ENCODE measurements around the gene EIF4B. TPM values are rescaled to one million over a fixed set of nuclear protein-coding genes. Genes with fewer than 3 reads are reported as not detected.

The EIF4B gene
- total and polyA plus RNA-seq, 2 of the 13 experiments (the other 11 are each of a cell fraction or from before 2014, with no cell fraction given): 416 to 548 TPM

- FAIRE-seq (no peak), DNase-seq (ENCODE audit: low spot score) (no peak), ATAC-seq (no peak)
- POLR2A ChIA-PET: interaction anchor here (1.4 to 4.6 kb wide), 3 partner anchors 11 to 33 kb away, joined by 4 to 47 read pairs (median 6); partner anchors contain the start of genes SOAT2 and SPRYD3
- peaks cover 20% of the 10 kb centered on the region for H3K4me1 ChIP-seq (ENCODE audit: insufficient read depth, low read length)
- BruUV-seq (replicated peaks): no TSS peak
- CTCF ChIA-PET (ENCODE audit: low intra/inter-chr PET ratio, low total read pairs): no interaction called here
- H3K79me2 ChIP-seq (ENCODE audit: insufficient read depth, low read length): no peaks in the 10 kb centered on the region
- in situ Hi-C loops (cut with HindIII; ENCODE audit: extremely low pct_ligation_motif_present, low pct_unique_long_range_greater_than_20kb): no loop called here
- intact Hi-C loops (cut with micrococcal nuclease; ENCODE audit: unreplicated experiment): no loop called here
- H2AFZ ChIP-seq (ENCODE audit: low read length): no peak overlapping the region
- WGBS (ENCODE audit: low lambda C conversion rate): 91% methylated on average over 13 of the region's 13 CpGs
- H3K4me2 ChIP-seq (ENCODE audit: low read depth, low read length): no peak overlapping the region
- no peak overlapping the region for H3K27ac ChIP-seq (ENCODE audit: extremely low read length, insufficient read depth, low read length)
- H3K36me3 ChIP-seq (replicated peaks in 1 of 2; ENCODE audit: control insufficient read depth in 1 of 2, insufficient read depth in 2 of 2, low read length in 2 of 2): peaks cover 0 to 10% of the 10 kb centered on the region in 2 experiments; a peak in 2 of 5 replicates
- H4K20me1 ChIP-seq (ENCODE audit: insufficient read depth, low read length): no peaks in the 10 kb centered on the region
- H3K4me3 ChIP-seq (replicated peaks in 1 of 3; ENCODE audit: insufficient read depth in 1 of 3, low read depth in 2 of 3, low read length in 3 of 3): no peak overlapping the region
- H3K27me3 ChIP-seq (ENCODE audit: control insufficient read depth in 1 of 2, insufficient read depth in 2 of 2, low read length in 2 of 2): no peaks in the 10 kb centered on the region
- no peak overlapping the region for H3K9ac ChIP-seq (ENCODE audit: insufficient read depth, low read depth, low read length)
- no peaks in the 10 kb centered on the region for H3K9me3 ChIP-seq (ENCODE audit: low read length)
- TF ChIP-seq, protein P1, sequence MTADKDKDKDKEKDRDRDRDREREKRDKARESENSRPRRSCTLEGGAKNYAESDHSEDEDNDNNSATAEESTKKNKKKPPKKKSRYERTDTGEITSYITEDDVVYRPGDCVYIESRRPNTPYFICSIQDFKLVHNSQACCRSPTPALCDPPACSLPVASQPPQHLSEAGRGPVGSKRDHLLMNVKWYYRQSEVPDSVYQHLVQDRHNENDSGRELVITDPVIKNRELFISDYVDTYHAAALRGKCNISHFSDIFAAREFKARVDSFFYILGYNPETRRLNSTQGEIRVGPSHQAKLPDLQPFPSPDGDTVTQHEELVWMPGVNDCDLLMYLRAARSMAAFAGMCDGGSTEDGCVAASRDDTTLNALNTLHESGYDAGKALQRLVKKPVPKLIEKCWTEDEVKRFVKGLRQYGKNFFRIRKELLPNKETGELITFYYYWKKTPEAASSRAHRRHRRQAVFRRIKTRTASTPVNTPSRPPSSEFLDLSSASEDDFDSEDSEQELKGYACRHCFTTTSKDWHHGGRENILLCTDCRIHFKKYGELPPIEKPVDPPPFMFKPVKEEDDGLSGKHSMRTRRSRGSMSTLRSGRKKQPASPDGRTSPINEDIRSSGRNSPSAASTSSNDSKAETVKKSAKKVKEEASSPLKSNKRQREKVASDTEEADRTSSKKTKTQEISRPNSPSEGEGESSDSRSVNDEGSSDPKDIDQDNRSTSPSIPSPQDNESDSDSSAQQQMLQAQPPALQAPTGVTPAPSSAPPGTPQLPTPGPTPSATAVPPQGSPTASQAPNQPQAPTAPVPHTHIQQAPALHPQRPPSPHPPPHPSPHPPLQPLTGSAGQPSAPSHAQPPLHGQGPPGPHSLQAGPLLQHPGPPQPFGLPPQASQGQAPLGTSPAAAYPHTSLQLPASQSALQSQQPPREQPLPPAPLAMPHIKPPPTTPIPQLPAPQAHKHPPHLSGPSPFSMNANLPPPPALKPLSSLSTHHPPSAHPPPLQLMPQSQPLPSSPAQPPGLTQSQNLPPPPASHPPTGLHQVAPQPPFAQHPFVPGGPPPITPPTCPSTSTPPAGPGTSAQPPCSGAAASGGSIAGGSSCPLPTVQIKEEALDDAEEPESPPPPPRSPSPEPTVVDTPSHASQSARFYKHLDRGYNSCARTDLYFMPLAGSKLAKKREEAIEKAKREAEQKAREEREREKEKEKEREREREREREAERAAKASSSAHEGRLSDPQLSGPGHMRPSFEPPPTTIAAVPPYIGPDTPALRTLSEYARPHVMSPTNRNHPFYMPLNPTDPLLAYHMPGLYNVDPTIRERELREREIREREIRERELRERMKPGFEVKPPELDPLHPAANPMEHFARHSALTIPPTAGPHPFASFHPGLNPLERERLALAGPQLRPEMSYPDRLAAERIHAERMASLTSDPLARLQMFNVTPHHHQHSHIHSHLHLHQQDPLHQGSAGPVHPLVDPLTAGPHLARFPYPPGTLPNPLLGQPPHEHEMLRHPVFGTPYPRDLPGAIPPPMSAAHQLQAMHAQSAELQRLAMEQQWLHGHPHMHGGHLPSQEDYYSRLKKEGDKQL (CRISPR knock-in tag; IDR thresholded peaks at IDR 0.05; ENCODE audit: low read depth): no peak
- TF ChIP-seq ZNF3 (CRISPR knock-in tag; IDR thresholded peaks at IDR 0.05) (no peak), TEAD2 (CRISPR knock-in tag; IDR thresholded peaks at IDR 0.05) (no peak), ZNF720 (CRISPR knock-in tag; IDR thresholded peaks at IDR 0.05) (no peak), ZBTB10 (CRISPR knock-in tag; IDR thresholded peaks at IDR 0.05; ENCODE audit: borderline replicate concordance) (no peak), TBP (CRISPR knock-in tag; IDR thresholded peaks at IDR 0.05) (no peak), ZNF576 (CRISPR knock-in tag; IDR thresholded peaks at IDR 0.05) (no peak), HDAC1 (CRISPR knock-in tag; IDR thresholded peaks at IDR 0.05) (no peak), RFX3 (CRISPR knock-in tag; IDR thresholded peaks at IDR 0.05) (no peak), XRCC5 (optimal IDR thresholded peaks at IDR 0.05; ENCODE audit: low read length) (no peak)
- TF ChIP-seq, protein P2, sequence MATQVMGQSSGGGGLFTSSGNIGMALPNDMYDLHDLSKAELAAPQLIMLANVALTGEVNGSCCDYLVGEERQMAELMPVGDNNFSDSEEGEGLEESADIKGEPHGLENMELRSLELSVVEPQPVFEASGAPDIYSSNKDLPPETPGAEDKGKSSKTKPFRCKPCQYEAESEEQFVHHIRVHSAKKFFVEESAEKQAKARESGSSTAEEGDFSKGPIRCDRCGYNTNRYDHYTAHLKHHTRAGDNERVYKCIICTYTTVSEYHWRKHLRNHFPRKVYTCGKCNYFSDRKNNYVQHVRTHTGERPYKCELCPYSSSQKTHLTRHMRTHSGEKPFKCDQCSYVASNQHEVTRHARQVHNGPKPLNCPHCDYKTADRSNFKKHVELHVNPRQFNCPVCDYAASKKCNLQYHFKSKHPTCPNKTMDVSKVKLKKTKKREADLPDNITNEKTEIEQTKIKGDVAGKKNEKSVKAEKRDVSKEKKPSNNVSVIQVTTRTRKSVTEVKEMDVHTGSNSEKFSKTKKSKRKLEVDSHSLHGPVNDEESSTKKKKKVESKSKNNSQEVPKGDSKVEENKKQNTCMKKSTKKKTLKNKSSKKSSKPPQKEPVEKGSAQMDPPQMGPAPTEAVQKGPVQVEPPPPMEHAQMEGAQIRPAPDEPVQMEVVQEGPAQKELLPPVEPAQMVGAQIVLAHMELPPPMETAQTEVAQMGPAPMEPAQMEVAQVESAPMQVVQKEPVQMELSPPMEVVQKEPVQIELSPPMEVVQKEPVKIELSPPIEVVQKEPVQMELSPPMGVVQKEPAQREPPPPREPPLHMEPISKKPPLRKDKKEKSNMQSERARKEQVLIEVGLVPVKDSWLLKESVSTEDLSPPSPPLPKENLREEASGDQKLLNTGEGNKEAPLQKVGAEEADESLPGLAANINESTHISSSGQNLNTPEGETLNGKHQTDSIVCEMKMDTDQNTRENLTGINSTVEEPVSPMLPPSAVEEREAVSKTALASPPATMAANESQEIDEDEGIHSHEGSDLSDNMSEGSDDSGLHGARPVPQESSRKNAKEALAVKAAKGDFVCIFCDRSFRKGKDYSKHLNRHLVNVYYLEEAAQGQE (IDR thresholded peaks at IDR 0.05; ENCODE audit: borderline replicate concordance in 1 of 2, low read depth in 1 of 2, low read length in 2 of 2): no peak
Observed at GRCh38 chr12:53067993-53068770, 61.9 kb downstream of the EIF4B start.
